ENCODE data around the gene ZNF239.
"Not testable (repeated sequence)": the region's sequence is repeated elsewhere in the genome, so short reads cannot be mapped to it uniquely, and the experiment has no call there.

ZNF239 gene

DNA sequence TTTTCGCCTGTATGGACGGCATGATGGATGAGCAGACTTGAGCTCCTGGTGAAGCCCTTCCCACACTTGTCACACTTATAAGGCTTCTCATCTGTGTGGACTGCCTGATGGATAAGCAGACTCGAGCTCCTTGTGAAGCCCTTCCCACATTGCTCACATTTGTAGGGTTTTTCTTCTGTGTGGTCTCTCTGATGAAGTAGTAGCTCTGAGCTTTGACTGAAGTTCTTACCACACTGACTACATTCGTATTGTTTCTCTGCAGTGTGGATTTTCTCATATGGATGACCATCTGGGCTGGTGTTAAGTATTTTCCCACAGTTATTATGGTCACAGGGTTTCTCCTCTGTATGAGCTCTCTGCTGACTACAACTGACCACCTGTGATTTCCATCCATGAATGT is 17.2 kb downstream of the ZNF239 start:
- ATAC-seq (replicated peaks) (no peak), DNase-seq (no peak)
- Mint-ChIP-seq H3K27ac (no peak overlapping the region), H3K4me1 (no peaks in the 10 kb centered on the region), H3K36me3 (peaks cover 62 to 85% of the 10 kb centered on the region in 2 donors), H3K4me3 (no peak overlapping the region), H3K27me3 (no peaks in the 10 kb centered on the region), H3K9me3 (peaks cover 33 to 36% of the 10 kb centered on the region in 2 donors)

DNA sequence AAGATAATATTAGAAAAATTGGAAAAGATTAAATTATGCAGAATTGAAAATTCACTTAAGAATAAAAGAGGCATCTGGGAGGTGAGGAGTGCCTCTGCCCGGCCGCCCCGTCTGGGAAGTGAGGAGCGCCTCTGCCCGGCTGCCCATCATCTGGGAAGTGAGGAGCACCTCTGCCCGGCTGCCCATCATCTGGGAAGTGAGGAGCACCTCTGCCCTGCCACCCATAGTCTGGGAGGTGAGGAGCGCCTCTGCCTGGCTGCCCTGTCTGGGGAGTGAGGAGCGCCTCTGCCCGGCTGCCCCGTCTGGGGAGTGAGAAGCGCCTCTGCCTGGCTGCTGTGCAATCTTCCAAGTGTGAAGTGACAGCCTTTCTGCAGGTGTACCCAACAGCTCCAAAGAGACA is 30.7 kb downstream of the ZNF239 start:
- ATAC-seq (replicated peaks); H3K27ac Mint-ChIP-seq; H3K36me3 Mint-ChIP-seq; H3K4me1 Mint-ChIP-seq; DNase-seq; H3K4me3 Mint-ChIP-seq; H3K27me3 Mint-ChIP-seq: not testable (repeated sequence)
- H3K9me3 Mint-ChIP-seq = peaks cover 17 to 20% of the 10 kb centered on the region in 2 donors

DNA sequence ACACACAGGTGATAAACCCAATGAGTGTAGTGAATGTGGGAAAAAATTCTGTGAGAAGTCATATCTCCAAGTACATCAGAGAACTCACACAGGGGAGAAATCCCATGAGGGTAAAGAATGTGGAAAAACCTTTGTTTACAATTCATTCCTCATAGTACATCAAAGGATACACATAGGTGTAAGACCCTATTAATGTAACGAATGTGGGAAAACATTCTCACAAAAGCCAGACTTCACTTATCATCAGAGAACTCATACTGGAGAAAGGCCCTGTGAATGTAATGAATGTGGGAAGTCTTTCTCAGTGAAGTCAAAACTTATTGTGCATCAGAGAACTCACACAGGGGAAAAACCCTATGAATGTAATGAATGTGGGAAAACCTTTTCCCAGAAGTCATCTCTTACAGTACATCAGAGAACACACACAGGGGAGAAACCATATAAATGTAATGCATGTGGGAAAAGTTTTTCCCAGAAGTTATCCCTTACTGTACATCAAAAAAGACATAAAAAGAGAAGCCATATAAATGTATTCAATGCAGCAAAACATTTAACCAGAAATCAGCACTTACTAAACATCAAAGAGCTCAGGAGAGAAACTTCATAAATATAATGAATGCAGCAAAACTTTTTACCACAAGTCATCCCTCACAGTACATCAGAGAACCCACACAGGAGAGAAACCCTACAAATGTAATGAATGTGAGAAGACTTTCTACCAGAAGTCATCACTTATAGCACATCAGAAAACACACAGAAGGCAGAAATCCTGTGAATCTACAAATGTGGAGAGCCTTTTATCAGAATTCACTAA is 49.8 kb downstream of the ZNF239 start:
- peaks cover 11 to 32% of the 10 kb centered on the region in 2 donors for H3K36me3 Mint-ChIP-seq
- H3K4me3 Mint-ChIP-seq = no peak overlapping the region

More for the DNA sequence above, 49.8 kb downstream of the ZNF239 start:
- no peaks in the 10 kb centered on the region for H3K4me1 Mint-ChIP-seq
- DNase-seq = no peak
- H3K27me3 Mint-ChIP-seq = peaks cover 0 to 3% of the 10 kb centered on the region in 2 donors
- H3K27ac Mint-ChIP-seq = no peak overlapping the region
- no peak for ATAC-seq (replicated peaks)
- H3K9me3 Mint-ChIP-seq = peaks cover 44 to 52% of the 10 kb centered on the region in 2 donors

Measured in stimulated activated naive B cell treated with anti-CD40 and anti-IgM and Interleukin-4, amounts not matched to agents 10 μg/mL and 1 μg/mL and 100 μg/mL, for 72 hours (primary cell).